PFSK-1 (cell line): ENCODE results near the gene CROCC2.

Source experiments
- FOXP2 ChIP-seq: optimal IDR thresholded peaks from 2 replicates; pipeline ENCODE3; 2011; ENCODE audit warnings: borderline replicate concordance, control low read depth, inconsistent platforms; ENCODE audit not compliant: insufficient read depth; ENCODE audit errors: extremely low read length, extremely low read depth
- POLR2AphosphoS5 ChIP-seq: IDR thresholded peaks from 2 replicates; pipeline ENCODE4 v1.6.1; 2012; ENCODE audit warnings: low read depth, mild to moderate bottlenecking, control low read depth, low read length, moderate library complexity
- REST ChIP-seq, 2 experiments: IDR thresholded peaks; 2 replicates each; pipeline versions ENCODE4 v1.6.1 to v1.8.0; 2011 to 2012; ENCODE audit warnings: low read depth in 2 of 2, low read length in 2 of 2, control low read depth in 1 of 2, inconsistent platforms in 1 of 2, mild to moderate bottlenecking in 1 of 2, moderate library complexity in 1 of 2; ENCODE audit not compliant: insufficient read depth in 1 of 2
- SIN3A ChIP-seq: IDR thresholded peaks from 2 replicates; pipeline ENCODE4 v1.6.1; 2012; ENCODE audit warnings: mild to moderate bottlenecking, low read length, moderate library complexity, borderline replicate concordance; ENCODE audit not compliant: insufficient read depth
- TAF1 ChIP-seq: IDR thresholded peaks from 2 replicates; pipeline ENCODE4 v1.6.1; 2012; ENCODE audit warnings: low read length, control low read depth, borderline replicate concordance; ENCODE audit not compliant: insufficient read depth

Gene CROCC2

GRCh38 chr2:240884221-240884620, 21.9 kb upstream of the CROCC2 start:
- no peak for TF ChIP-seq FOXP2
- TF ChIP-seq REST (IDR thresholded peaks at IDR 0.05; ENCODE audit: insufficient read depth in 1 of 2, low read depth in 2 of 2, low read length in 2 of 2), result no peak
- no peak for TF ChIP-seq TAF1
- TF ChIP-seq SIN3A, result no peak
- no peak for TF ChIP-seq POLR2AphosphoS5

GRCh38 chr2:240884745-240885144, 21.4 kb upstream of the CROCC2 start:
- TF ChIP-seq FOXP2 (no peak), SIN3A (no peak), POLR2AphosphoS5 (no peak), TAF1 (no peak), REST (IDR thresholded peaks at IDR 0.05; ENCODE audit: insufficient read depth in 1 of 2, low read depth in 2 of 2, low read length in 2 of 2) (no peak)

GRCh38 chr2:240885566-240885965, 20.6 kb upstream of the CROCC2 start:
- TF ChIP-seq FOXP2 (no peak), REST (IDR thresholded peaks at IDR 0.05; ENCODE audit: insufficient read depth in 1 of 2, low read depth in 2 of 2, low read length in 2 of 2) (no peak), SIN3A (no peak)

GRCh38 chr2:240886023-240886565, 20.0 kb upstream of the CROCC2 start:
- TF ChIP-seq SIN3A (no peak), POLR2AphosphoS5 (no peak), TAF1 (no peak), FOXP2 (no peak), REST (IDR thresholded peaks at IDR 0.05; ENCODE audit: insufficient read depth in 1 of 2, low read depth in 2 of 2, low read length in 2 of 2) (no peak)
